ENCODE data around the gene UBE2Q2. TPM values are rescaled to one million over a fixed set of nuclear protein-coding genes. Genes with fewer than 3 reads are reported as not detected.

The UBE2Q2 gene
- total and polyA plus RNA-seq, 2 of the 4 experiments (the other 2 are of a cell fraction), result 18.0 to 28.9 TPM

DNA sequence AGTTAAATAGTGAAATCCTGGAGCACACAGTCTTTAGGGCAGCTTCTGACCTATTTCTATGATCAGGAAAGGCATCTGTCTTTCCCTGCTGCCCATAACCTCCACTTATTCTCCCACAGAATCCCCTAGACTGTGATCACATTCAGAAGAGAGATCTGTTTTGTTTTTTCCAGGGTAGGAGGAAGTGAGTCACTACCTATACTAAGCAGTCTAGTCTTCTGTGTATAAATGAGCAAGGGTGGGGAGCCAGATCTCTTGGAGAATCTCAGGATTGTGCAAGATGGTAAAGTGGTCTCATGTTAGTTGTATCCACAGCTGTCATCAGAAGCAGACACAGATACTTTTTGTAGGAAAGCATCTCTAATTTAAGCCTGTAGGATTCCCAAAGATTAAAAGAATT is 48.6 kb downstream of the UBE2Q2 start:
- peak; percentile 94 for ATAC-seq (ENCODE audit: low read depth)
- CTCF ChIA-PET, result interaction anchor here (0.6 kb wide), 1 partner anchor 156 kb away, joined by 3 read pairs; no protein-coding TSS in a partner anchor
- H3K27me3 ChIP-seq (ENCODE audit: control insufficient read depth, insufficient read depth, low read length), result no peaks in the 10 kb centered on the region

More for the DNA sequence above, 48.6 kb downstream of the UBE2Q2 start:
- Histone ChIP-seq H4K8ac (ENCODE audit: low read depth in 2 of 2, low read length in 2 of 2) (peak overlapping the region in 1 of 2 experiments; percentile 50; a peak in 2 of 4 replicates), H2AK5ac (ENCODE audit: low read depth, low read length) (no peak overlapping the region), H3K9ac (ENCODE audit: low read depth, low read length) (no peak overlapping the region), H3K36me3 (ENCODE audit: control insufficient read depth, insufficient read depth, low read length) (peaks cover 9% of the 10 kb centered on the region), H3K4ac (ENCODE audit: low read depth, low read length) (peak overlapping the region; percentile 84; the same call in 1 of the 2 replicates), H2AFZ (replicated peaks; ENCODE audit: low read length, poor library complexity) (no peak overlapping the region), H2BK5ac (ENCODE audit: low read depth, low read length, poor library complexity, severe bottlenecking) (peak overlapping the region; percentile 71), H4K20me1 (ENCODE audit: insufficient read depth, low read length) (peaks cover 4% of the 10 kb centered on the region; the same call in 1 of the 2 replicates), H3K27ac (ENCODE audit: insufficient read depth, low read length) (peak overlapping the region; percentile 85; the same call in 1 of the 2 replicates), H3K23ac (ENCODE audit: low read depth, low read length) (peak overlapping the region; percentile 78; the same call in 1 of the 2 replicates), H2BK20ac (ENCODE audit: low read depth, low read length) (peak overlapping the region; percentile 68), H2AK9ac (replicated peaks; ENCODE audit: low read depth, low read length, poor library complexity) (no peak overlapping the region), H3K56ac (ENCODE audit: extremely low read depth, insufficient read depth, low read length) (peak overlapping the region; percentile 36; the same call in 1 of the 2 replicates), H2BK120ac (ENCODE audit: low read depth, low read length) (peak overlapping the region; percentile 73), H4K5ac (ENCODE audit: low read depth, low read length) (peak overlapping the region; percentile 84; the same call in 1 of the 2 replicates), H3K4me2 (ENCODE audit: low read depth, low read length) (peak overlapping the region; percentile 73; the same call in 1 of the 2 replicates), H3K79me1 (ENCODE audit: low read depth in 1 of 2, low read length in 2 of 2) (peaks cover 7 to 33% of the 10 kb centered on the region in 2 experiments; a peak in 3 of 4 replicates), H3K9me1 (ENCODE audit: insufficient read depth, low read length) (peaks cover 9% of the 10 kb centered on the region), H3K18ac (ENCODE audit: low read depth, low read length) (peak overlapping the region; percentile 90; the same call in 1 of the 2 replicates), H3K4me3 (ENCODE audit: insufficient read depth, low read depth, low read length) (no peak overlapping the region), H3K14ac (replicated peaks; ENCODE audit: low read depth, low read length) (peak overlapping the region; percentile 88), H4K91ac (ENCODE audit: insufficient read depth, low read depth, low read length) (peak overlapping the region; percentile 62), H3K4me1 (ENCODE audit: control insufficient read depth, insufficient read depth, low read length) (peaks cover 8% of the 10 kb centered on the region), H2BK15ac (ENCODE audit: low read depth, low read length) (peak overlapping the region; percentile 86; the same call in 2 of the 3 replicates), H3K9me3 (ENCODE audit: control insufficient read depth, insufficient read depth, low read length) (no peaks in the 10 kb centered on the region)
- TF ChIP-seq ELK1 (IDR thresholded peaks at IDR 0.05; ENCODE audit: borderline replicate concordance, low read depth, low read length) (no peak), MAFK (IDR thresholded peaks at IDR 0.05; ENCODE audit: low read depth, low read length) (no peak), CHD1 (IDR thresholded peaks at IDR 0.05; ENCODE audit: low read depth, low read length) (no peak), RAD21 (IDR thresholded peaks at IDR 0.05; ENCODE audit: low read length) (no peak), RFX5 (IDR thresholded peaks at IDR 0.05; ENCODE audit: low read depth, low read length) (no peak), BHLHE40 (IDR thresholded peaks at IDR 0.05; ENCODE audit: low read depth, low read length) (peak; percentile 28; the same call in 1 of the 2 replicates), RCOR1 (IDR thresholded peaks at IDR 0.05; ENCODE audit: insufficient replicate concordance, low read length) (peak; percentile 50), CEBPB (IDR thresholded peaks at IDR 0.05; ENCODE audit: low read depth, low read length) (peak; percentile 99), CTCF (conservative IDR thresholded peaks at IDR 0.05; ENCODE audit: low read depth, low read length) (no peak), FOS (IDR thresholded peaks at IDR 0.05; ENCODE audit: low read depth, low read length) (peak; percentile 87), NFE2L2 (IDR thresholded peaks at IDR 0.05; ENCODE audit: low read depth, low read length) (no peak), MXI1 (IDR thresholded peaks at IDR 0.05; ENCODE audit: borderline replicate concordance, low read depth, low read length) (peak; percentile 57; the same call in 1 of the 2 replicates), MAZ (IDR thresholded peaks at IDR 0.05; ENCODE audit: borderline replicate concordance, low read depth, low read length) (peak; percentile 83), SMC3 (IDR thresholded peaks at IDR 0.05; ENCODE audit: low read depth, low read length) (no peak), POLR2A (IDR thresholded peaks at IDR 0.05; ENCODE audit: low read depth, low read length) (peak; percentile 65; the same call in 1 of the 2 replicates)
- TF ChIP-seq, protein P1, sequence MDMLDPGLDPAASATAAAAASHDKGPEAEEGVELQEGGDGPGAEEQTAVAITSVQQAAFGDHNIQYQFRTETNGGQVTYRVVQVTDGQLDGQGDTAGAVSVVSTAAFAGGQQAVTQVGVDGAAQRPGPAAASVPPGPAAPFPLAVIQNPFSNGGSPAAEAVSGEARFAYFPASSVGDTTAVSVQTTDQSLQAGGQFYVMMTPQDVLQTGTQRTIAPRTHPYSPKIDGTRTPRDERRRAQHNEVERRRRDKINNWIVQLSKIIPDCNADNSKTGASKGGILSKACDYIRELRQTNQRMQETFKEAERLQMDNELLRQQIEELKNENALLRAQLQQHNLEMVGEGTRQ (IDR thresholded peaks at IDR 0.05; ENCODE audit: low read depth, low read length), result no peak
- intact Hi-C loops (cut with micrococcal nuclease), result no loop called here
- dilution Hi-C loops (cut with HindIII; ENCODE audit: low sequenced_read_pairs, unreplicated experiment), result no loop called here
- BruUV-seq (replicated peaks), result no TSS peak
- in situ Hi-C loops (cut with MboI; ENCODE audit: low sequenced_read_pairs), result no loop called here
- DNase-seq, result peak; percentile 96
- POLR2A ChIA-PET (ENCODE audit: unreplicated experiment), result no interaction called here
